ENCODE results near the gene STK38L. TPM values are rescaled to one million over a fixed set of nuclear protein-coding genes. Genes with fewer than 3 reads are reported as not detected.

STK38L gene
- polyA plus RNA-seq, 1 experiment = 4.8 TPM

DNA sequence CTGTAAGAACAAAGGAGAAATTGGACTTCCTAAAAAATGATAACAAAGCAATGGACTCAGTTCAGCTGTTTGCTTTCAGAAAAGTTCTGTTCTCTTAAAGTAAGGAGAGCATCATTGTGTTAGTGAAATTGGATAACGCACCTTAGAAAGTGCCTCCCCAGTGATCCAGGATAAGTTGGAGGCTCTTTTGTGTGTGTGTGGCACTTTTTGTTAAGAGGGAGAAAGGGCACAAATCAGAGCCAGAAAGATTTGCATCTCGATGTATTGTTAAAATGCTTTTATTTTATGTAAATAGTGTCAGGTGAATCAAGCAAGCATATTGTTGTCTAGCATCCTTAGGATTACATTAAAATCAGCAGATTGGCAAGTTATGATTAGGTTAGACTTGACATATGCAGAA is 2.1 kb downstream of the STK38L start:
- ChIA-PET POLR2A (no interaction called here), CTCF (no interaction called here)
- no peak for DNase-seq (ENCODE audit: low read depth)
- Histone ChIP-seq H3K27me3 (ENCODE audit: control insufficient read depth, insufficient read depth, low read length) (no peaks in the 10 kb centered on the region), H3K4me3 (ENCODE audit: low read depth, low read length) (no peak overlapping the region), H3K36me3 (ENCODE audit: control insufficient read depth, insufficient read depth, low read length) (no peaks in the 10 kb centered on the region)
- no peak for TF ChIP-seq CTCF (IDR thresholded peaks at IDR 0.05; ENCODE audit: insufficient read depth, low read depth, low read length)

GRCh38 chr12:27246774-27247173 is 2.7 kb downstream of the STK38L start:
- CTCF ChIA-PET = no interaction called here
- no peak for TF ChIP-seq CTCF (IDR thresholded peaks at IDR 0.05; ENCODE audit: insufficient read depth, low read depth, low read length)
- DNase-seq (ENCODE audit: low read depth) = no peak
- POLR2A ChIA-PET = no interaction called here
- Histone ChIP-seq H3K27me3 (ENCODE audit: control insufficient read depth, insufficient read depth, low read length) (no peaks in the 10 kb centered on the region), H3K4me3 (ENCODE audit: low read depth, low read length) (no peak overlapping the region), H3K36me3 (ENCODE audit: control insufficient read depth, insufficient read depth, low read length) (no peaks in the 10 kb centered on the region)

- no peak for TF ChIP-seq CTCF (IDR thresholded peaks at IDR 0.05; ENCODE audit: insufficient read depth, low read depth, low read length)
- ChIA-PET POLR2A (no interaction called here), CTCF (interaction anchor here (0.6 to 0.7 kb wide), 2 partner anchors 54 to 104 kb away, joined by 3 read pairs; no protein-coding TSS in a partner anchor)
- no peak for DNase-seq (ENCODE audit: low read depth)
- H3K27me3 ChIP-seq (ENCODE audit: control insufficient read depth, insufficient read depth, low read length) = no peaks in the 10 kb centered on the region
- no peak overlapping the region for H3K4me3 ChIP-seq (ENCODE audit: low read depth, low read length)
- H3K36me3 ChIP-seq (ENCODE audit: control insufficient read depth, insufficient read depth, low read length) = no peaks in the 10 kb centered on the region
Observed at GRCh38 chr12:27252934-27253333, 8.8 kb downstream of the STK38L start.

- Histone ChIP-seq H3K27me3 (ENCODE audit: control insufficient read depth, insufficient read depth, low read length) (no peaks in the 10 kb centered on the region), H3K4me3 (ENCODE audit: low read depth, low read length) (no peak overlapping the region), H3K36me3 (ENCODE audit: control insufficient read depth, insufficient read depth, low read length) (no peaks in the 10 kb centered on the region)
- DNase-seq (ENCODE audit: low read depth) = no peak
- POLR2A ChIA-PET = no interaction called here
- CTCF ChIA-PET = interaction anchor here (0.6 to 1.0 kb wide), 3 partner anchors 9 to 104 kb away, joined by 3 read pairs; partner anchors contain the start of gene STK38L
- no peak for TF ChIP-seq CTCF (IDR thresholded peaks at IDR 0.05; ENCODE audit: insufficient read depth, low read depth, low read length)
Observed at GRCh38 chr12:27253347-27253746, 9.3 kb downstream of the STK38L start.

GRCh38 chr12:27255806-27256205 is 11.7 kb downstream of the STK38L start:
- Histone ChIP-seq H3K27me3 (ENCODE audit: control insufficient read depth, insufficient read depth, low read length) (no peaks in the 10 kb centered on the region), H3K4me3 (ENCODE audit: low read depth, low read length) (no peak overlapping the region), H3K36me3 (ENCODE audit: control insufficient read depth, insufficient read depth, low read length) (no peaks in the 10 kb centered on the region)
- POLR2A ChIA-PET = no interaction called here
- CTCF ChIA-PET = interaction anchor here (1.5 kb wide), 1 partner anchor 54 kb away, joined by 4 read pairs; no protein-coding TSS in a partner anchor
- no peak for TF ChIP-seq CTCF (IDR thresholded peaks at IDR 0.05; ENCODE audit: insufficient read depth, low read depth, low read length)
- DNase-seq (ENCODE audit: low read depth) = no peak

All from BJ (cell line).